ENCODE measurements around the gene DHX35.

The DHX35 gene

GRCh38 chr20:38918172-38918571 lies 44.0 kb upstream of the DHX35 start:
- TF ChIP-seq CTCF (IDR thresholded peaks at IDR 0.05; ENCODE audit: borderline replicate concordance, extremely low read depth, low read length, poor library complexity, severe bottlenecking) = no peak
- TF ChIP-seq EZH2 (IDR thresholded peaks at IDR 0.05; ENCODE audit: borderline replicate concordance, low read depth, low read length, severe bottlenecking) = no peak
- no peak for ATAC-seq (ENCODE audit: insufficient read depth, low read depth)
- H3K4me1 ChIP-seq (ENCODE audit: insufficient read depth, low read length) = no peaks in the 10 kb centered on the region

GRCh38 chr20:38919683-38920082 lies 42.5 kb upstream of the DHX35 start:
- Histone ChIP-seq H3K4me3 (ENCODE audit: low read depth in 1 of 2, low read length in 2 of 2) (no peak overlapping the region), H3K27ac (ENCODE audit: low read length) (no peak overlapping the region), H3K27me3 (ENCODE audit: insufficient read depth, low read length, poor library complexity) (no peaks in the 10 kb centered on the region), H3K4me2 (ENCODE audit: insufficient read depth, low read length) (no peak overlapping the region), H4K20me1 (ENCODE audit: insufficient read depth, low read length) (no peaks in the 10 kb centered on the region), H3K9ac (ENCODE audit: low read depth, low read length) (no peak overlapping the region), H3K79me2 (ENCODE audit: insufficient read depth, low read length) (no peaks in the 10 kb centered on the region), H3K36me3 (ENCODE audit: insufficient read depth, low read length) (no peaks in the 10 kb centered on the region), H2AFZ (ENCODE audit: low read depth, low read length) (no peak overlapping the region), H3K4me1 (ENCODE audit: insufficient read depth, low read length) (no peaks in the 10 kb centered on the region), H3K9me3 (ENCODE audit: insufficient read depth, low read length, severe bottlenecking) (no peaks in the 10 kb centered on the region)
- DNase-seq (no peak), ATAC-seq (ENCODE audit: insufficient read depth, low read depth) (no peak)
- no peak for TF ChIP-seq EZH2 (IDR thresholded peaks at IDR 0.05; ENCODE audit: borderline replicate concordance, low read depth, low read length, severe bottlenecking)
- no peak for TF ChIP-seq CTCF (IDR thresholded peaks at IDR 0.05; ENCODE audit: borderline replicate concordance, extremely low read depth, low read length, poor library complexity, severe bottlenecking)

More at GRCh38 chr20:38918172-38918571, 44.0 kb upstream of the DHX35 start:
- no peak overlapping the region for H3K4me3 ChIP-seq (ENCODE audit: low read depth in 1 of 2, low read length in 2 of 2)
- H3K27me3 ChIP-seq (ENCODE audit: insufficient read depth, low read length, poor library complexity) = no peaks in the 10 kb centered on the region
- no peaks in the 10 kb centered on the region for H3K79me2 ChIP-seq (ENCODE audit: insufficient read depth, low read length)
- H4K20me1 ChIP-seq (ENCODE audit: insufficient read depth, low read length) = no peaks in the 10 kb centered on the region
- H3K4me2 ChIP-seq (ENCODE audit: insufficient read depth, low read length) = no peak overlapping the region
- H3K27ac ChIP-seq (ENCODE audit: low read length) = no peak overlapping the region
- H3K9me3 ChIP-seq (ENCODE audit: insufficient read depth, low read length, severe bottlenecking) = no peaks in the 10 kb centered on the region
- DNase-seq = no peak
- no peak overlapping the region for H2AFZ ChIP-seq (ENCODE audit: low read depth, low read length)
- H3K9ac ChIP-seq (ENCODE audit: low read depth, low read length) = no peak overlapping the region
- H3K36me3 ChIP-seq (ENCODE audit: insufficient read depth, low read length) = no peaks in the 10 kb centered on the region

GRCh38 chr20:38920411-38920810 lies 41.7 kb upstream of the DHX35 start:
- DNase-seq (no peak), ATAC-seq (ENCODE audit: insufficient read depth, low read depth) (no peak)
- TF ChIP-seq CTCF (IDR thresholded peaks at IDR 0.05; ENCODE audit: borderline replicate concordance, extremely low read depth, low read length, poor library complexity, severe bottlenecking) = no peak
- TF ChIP-seq EZH2 (IDR thresholded peaks at IDR 0.05; ENCODE audit: borderline replicate concordance, low read depth, low read length, severe bottlenecking) = no peak
- no peaks in the 10 kb centered on the region for H3K9me3 ChIP-seq (ENCODE audit: insufficient read depth, low read length, severe bottlenecking)
- H4K20me1 ChIP-seq (ENCODE audit: insufficient read depth, low read length) = no peaks in the 10 kb centered on the region
- no peak overlapping the region for H3K4me2 ChIP-seq (ENCODE audit: insufficient read depth, low read length)
- H3K27ac ChIP-seq (ENCODE audit: low read length) = no peak overlapping the region
- no peak overlapping the region for H2AFZ ChIP-seq (ENCODE audit: low read depth, low read length)
- no peaks in the 10 kb centered on the region for H3K27me3 ChIP-seq (ENCODE audit: insufficient read depth, low read length, poor library complexity)
- H3K4me1 ChIP-seq (ENCODE audit: insufficient read depth, low read length) = no peaks in the 10 kb centered on the region
- no peak overlapping the region for H3K4me3 ChIP-seq (ENCODE audit: low read depth in 1 of 2, low read length in 2 of 2)
- H3K79me2 ChIP-seq (ENCODE audit: insufficient read depth, low read length) = no peaks in the 10 kb centered on the region
- no peak overlapping the region for H3K9ac ChIP-seq (ENCODE audit: low read depth, low read length)
- H3K36me3 ChIP-seq (ENCODE audit: insufficient read depth, low read length) = no peaks in the 10 kb centered on the region

- Histone ChIP-seq H3K27me3 (ENCODE audit: insufficient read depth, low read length, poor library complexity) (no peaks in the 10 kb centered on the region), H3K36me3 (ENCODE audit: insufficient read depth, low read length) (no peaks in the 10 kb centered on the region), H2AFZ (ENCODE audit: low read depth, low read length) (no peak overlapping the region), H3K4me1 (ENCODE audit: insufficient read depth, low read length) (peaks cover 3% of the 10 kb centered on the region), H3K27ac (ENCODE audit: low read length) (no peak overlapping the region), H4K20me1 (ENCODE audit: insufficient read depth, low read length) (no peaks in the 10 kb centered on the region), H3K79me2 (ENCODE audit: insufficient read depth, low read length) (no peaks in the 10 kb centered on the region), H3K4me3 (ENCODE audit: low read depth in 1 of 2, low read length in 2 of 2) (no peak overlapping the region), H3K9ac (ENCODE audit: low read depth, low read length) (no peak overlapping the region), H3K4me2 (ENCODE audit: insufficient read depth, low read length) (no peak overlapping the region), H3K9me3 (ENCODE audit: insufficient read depth, low read length, severe bottlenecking) (no peaks in the 10 kb centered on the region)
- DNase-seq (no peak), ATAC-seq (ENCODE audit: insufficient read depth, low read depth) (no peak)
- TF ChIP-seq CTCF (IDR thresholded peaks at IDR 0.05; ENCODE audit: borderline replicate concordance, extremely low read depth, low read length, poor library complexity, severe bottlenecking) (no peak), EZH2 (IDR thresholded peaks at IDR 0.05; ENCODE audit: borderline replicate concordance, low read depth, low read length, severe bottlenecking) (no peak)
Observed at GRCh38 chr20:38920851-38921250, 41.3 kb upstream of the DHX35 start.

Measured in DND-41 (cell line).